Neutrophil (primary cell): ENCODE results near the gene ORAI2.
A peak's percentile ranks its signal among the peaks of the same experiment; 100 is the strongest.

Source experiments
- H3K27ac ChIP-seq: fragments of 200-600 bp; sonication (generic); 2 replicates; pipeline ENCODE4 v1.5.1; 2016; ENCODE audit warnings: mild to moderate bottlenecking, moderate library complexity
- H3K27me3 ChIP-seq: fragments of 200-600 bp; sonication (generic); 2 replicates; pipeline ENCODE4 v1.6.0; 2016; ENCODE audit warnings: mild to moderate bottlenecking
- H3K36me3 ChIP-seq: fragments of 200-600 bp; sonication (generic); 2 replicates; pipeline ENCODE4 v1.5.1; 2017
- H3K4me1 ChIP-seq, 2 experiments: fragments of 200-600 bp in 1 of 2; sonication (generic) in 1 of 2; 1 replicate in 1 of 2; 2 replicates in 1 of 2; pipeline versions ENCODE4 v1.5.1 to v1.6.1; 2013 to 2016; ENCODE audit warnings: low read depth in 1 of 2, low read length in 1 of 2, mild to moderate bottlenecking in 1 of 2, moderate library complexity in 1 of 2; ENCODE audit not compliant: control insufficient read depth in 1 of 2, insufficient read depth in 1 of 2
- H3K4me3 ChIP-seq, 2 experiments: fragments of 200-600 bp in 1 of 2; sonication (generic) in 1 of 2; 1 replicate in 1 of 2; 2 replicates in 1 of 2; pipeline ENCODE4 v1.5.1; 2013 to 2016; ENCODE audit warnings: low read depth in 1 of 2, low read length in 1 of 2, mild to moderate bottlenecking in 1 of 2, moderate library complexity in 1 of 2
- H3K9me3 ChIP-seq: fragments of 200-600 bp; sonication (generic); 2 replicates; pipeline ENCODE4 v1.5.1; 2016
- CTCF ChIP-seq: fragments of 200-600 bp; sonication (generic); IDR thresholded peaks from 2 replicates; pipeline ENCODE4 v1.5.1; 2016; ENCODE audit warnings: antibody characterized with exemption

The ORAI2 gene

GRCh38 chr7:102415685-102416225, 17.6 kb upstream of the ORAI2 start:
- Histone ChIP-seq H3K27ac (peak overlapping the region; percentile 93), H3K4me1 (peaks cover 73 to 82% of the 10 kb centered on the region in 2 experiments), H3K9me3 (no peaks in the 10 kb centered on the region), H3K4me3 (peak overlapping the region; percentile 33 to 41), H3K36me3 (peaks cover 22% of the 10 kb centered on the region), H3K27me3 (no peaks in the 10 kb centered on the region)
- TF ChIP-seq CTCF = no peak

- H3K9me3 ChIP-seq = no peaks in the 10 kb centered on the region
- no peaks in the 10 kb centered on the region for H3K27me3 ChIP-seq
- TF ChIP-seq CTCF = no peak
- H3K36me3 ChIP-seq = peaks cover 16% of the 10 kb centered on the region
- H3K4me1 ChIP-seq = peaks cover 80 to 89% of the 10 kb centered on the region in 2 experiments
- peak overlapping the region in 1 of 2 experiments; percentile 33 for H3K4me3 ChIP-seq
- H3K27ac ChIP-seq = peak overlapping the region; percentile 93
These were observed 17.0 kb upstream of the ORAI2 start for GRCh38 chr7:102416406-102416805.

- peaks cover 9% of the 10 kb centered on the region for H3K36me3 ChIP-seq
- peaks cover 87 to 96% of the 10 kb centered on the region in 2 experiments for H3K4me1 ChIP-seq
These were observed 16.3 kb upstream of the ORAI2 start for GRCh38 chr7:102417105-102417504.

GRCh38 chr7:102418592-102418991, 14.8 kb upstream of the ORAI2 start:
- peak overlapping the region; percentile 99 for H3K27ac ChIP-seq
- no peaks in the 10 kb centered on the region for H3K27me3 ChIP-seq
- H3K36me3 ChIP-seq = no peaks in the 10 kb centered on the region
- TF ChIP-seq CTCF = no peak
- H3K4me1 ChIP-seq = peaks cover 80 to 89% of the 10 kb centered on the region in 2 experiments
- no peak overlapping the region for H3K4me3 ChIP-seq
- H3K9me3 ChIP-seq = no peaks in the 10 kb centered on the region

More at GRCh38 chr7:102417105-102417504, 16.3 kb upstream of the ORAI2 start:
- Histone ChIP-seq H3K27me3 (no peaks in the 10 kb centered on the region), H3K4me3 (no peak overlapping the region), H3K9me3 (no peaks in the 10 kb centered on the region), H3K27ac (peak overlapping the region; percentile 93)
- no peak for TF ChIP-seq CTCF

DNA sequence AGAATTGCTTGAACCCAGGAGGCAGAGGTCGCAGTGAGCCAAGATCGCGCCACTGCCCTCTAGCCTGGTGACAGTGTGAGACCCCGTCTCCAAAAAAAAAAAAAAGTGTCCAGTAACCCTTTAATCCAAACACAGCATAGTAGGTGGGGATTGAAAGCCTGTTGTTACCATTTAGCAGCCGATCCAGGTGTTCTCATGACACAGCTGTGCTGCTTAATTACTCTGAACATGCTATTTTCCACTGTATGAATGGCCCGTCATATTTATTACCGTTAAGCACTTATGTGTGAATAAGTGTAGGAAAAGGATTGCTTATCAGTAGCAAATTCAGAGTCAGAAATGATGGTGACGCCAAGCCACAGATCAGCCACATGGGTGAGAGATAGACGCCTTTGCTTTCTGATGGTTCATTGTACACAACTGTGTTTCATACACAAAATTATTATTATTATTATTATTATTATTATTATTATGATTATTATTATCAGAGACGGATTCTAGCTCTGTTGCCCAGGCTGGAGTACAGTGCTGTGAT, 11.6 kb upstream of the ORAI2 start:
- H3K27ac ChIP-seq = peak overlapping the region; percentile 99
- TF ChIP-seq CTCF = no peak
- H3K9me3 ChIP-seq = no peaks in the 10 kb centered on the region
- peaks cover 86 to 89% of the 10 kb centered on the region in 2 experiments for H3K4me1 ChIP-seq
- peak overlapping the region in 1 of 2 experiments; percentile 51 for H3K4me3 ChIP-seq
- no peaks in the 10 kb centered on the region for H3K27me3 ChIP-seq
- no peaks in the 10 kb centered on the region for H3K36me3 ChIP-seq
